Measurements from ENCODE around the gene GNAS. TPM values are rescaled to one million over a fixed set of nuclear protein-coding genes. Genes with fewer than 3 reads are reported as not detected.

The GNAS gene
- polyA plus RNA-seq, 1 donor (not counting 4 experiments of a cell fraction or from before 2014, with no cell fraction given) = 560 TPM

- TF ChIP-seq CTCF (optimal IDR thresholded peaks at IDR 0.05 in 1 of 3, IDR thresholded peaks at IDR 0.05 in 1 of 3, conservative IDR thresholded peaks at IDR 0.05 in 1 of 3; ENCODE audit: extremely low read depth in 1 of 3, insufficient read depth in 2 of 3, low read length in 3 of 3) (no peak), EZH2 (IDR thresholded peaks at IDR 0.05; ENCODE audit: low read length) (peak; percentile 84)
- peak overlapping the region; percentile 45 for H3K4me2 ChIP-seq (ENCODE audit: control insufficient read depth, extremely low read depth, insufficient read depth, low read depth, low read length)
These were observed 2.3 kb downstream of the GNAS start for GRCh38 chr20:58854638-58855471.

GRCh38 chr20:58855506-58856389 is 3.2 kb downstream of the GNAS start:
- no peak for TF ChIP-seq EZH2 (IDR thresholded peaks at IDR 0.05; ENCODE audit: low read length)
- TF ChIP-seq CTCF (optimal IDR thresholded peaks at IDR 0.05 in 1 of 3, IDR thresholded peaks at IDR 0.05 in 1 of 3, conservative IDR thresholded peaks at IDR 0.05 in 1 of 3; ENCODE audit: extremely low read depth in 1 of 3, insufficient read depth in 2 of 3, low read length in 3 of 3) = no peak
- Histone ChIP-seq H3K27me3 (ENCODE audit: control insufficient read depth, extremely low read depth, insufficient read depth, low read length) (peaks cover 52% of the 10 kb centered on the region), H3K36me3 (ENCODE audit: control insufficient read depth in 2 of 2, extremely low read depth in 1 of 2, insufficient read depth in 2 of 2, low read length in 2 of 2) (no peaks in the 10 kb centered on the region), H3K9me3 (ENCODE audit: control insufficient read depth, low read depth, low read length) (no peaks in the 10 kb centered on the region), H3K79me2 (ENCODE audit: control insufficient read depth, insufficient read depth, low read length) (no peaks in the 10 kb centered on the region), H3K4me2 (ENCODE audit: control insufficient read depth, extremely low read depth, insufficient read depth, low read depth, low read length) (peak overlapping the region; percentile 78), H3K4me3 (ENCODE audit: control insufficient read depth in 2 of 3, extremely low read depth in 1 of 3, insufficient read depth in 2 of 3, low read depth in 1 of 3, low read length in 3 of 3) (peak overlapping the region; percentile 8 to 51 (median 45)), H4K20me1 (ENCODE audit: control insufficient read depth, extremely low read depth, insufficient read depth, low read length) (no peaks in the 10 kb centered on the region), H2AFZ (ENCODE audit: control insufficient read depth, low read length) (peak overlapping the region; percentile 1), H3K4me1 (ENCODE audit: control insufficient read depth, extremely low read depth, insufficient read depth, low read length) (peaks cover 6% of the 10 kb centered on the region), H3K27ac (ENCODE audit: control insufficient read depth, insufficient read depth, low read length) (no peak overlapping the region), H3K9ac (ENCODE audit: control insufficient read depth, extremely low read depth, insufficient read depth, low read length) (no peak overlapping the region), H3K9me1 (ENCODE audit: control insufficient read depth, extremely low read depth, insufficient read depth, low read length) (no peaks in the 10 kb centered on the region)
- FAIRE-seq (no peak), DNase-seq (ENCODE audit: low read depth, low spot score) (no peak)
- dilution Hi-C loops (cut with MboI; ENCODE audit: extremely low pct_ligation_motif_present, low sequenced_read_pairs) = loop anchor here (25.0 kb wide), 1 partner anchor 357 kb away; no protein-coding TSS in a partner anchor

More at GRCh38 chr20:58854638-58855471, 2.3 kb downstream of the GNAS start:
- Histone ChIP-seq H3K9ac (ENCODE audit: control insufficient read depth, extremely low read depth, insufficient read depth, low read length) (no peak overlapping the region), H3K36me3 (ENCODE audit: control insufficient read depth in 2 of 2, extremely low read depth in 1 of 2, insufficient read depth in 2 of 2, low read length in 2 of 2) (no peaks in the 10 kb centered on the region), H3K27ac (ENCODE audit: control insufficient read depth, insufficient read depth, low read length) (no peak overlapping the region), H3K9me1 (ENCODE audit: control insufficient read depth, extremely low read depth, insufficient read depth, low read length) (no peaks in the 10 kb centered on the region), H3K27me3 (ENCODE audit: control insufficient read depth, extremely low read depth, insufficient read depth, low read length) (peaks cover 57% of the 10 kb centered on the region), H3K4me1 (ENCODE audit: control insufficient read depth, extremely low read depth, insufficient read depth, low read length) (peaks cover 6% of the 10 kb centered on the region), H4K20me1 (ENCODE audit: control insufficient read depth, extremely low read depth, insufficient read depth, low read length) (no peaks in the 10 kb centered on the region), H3K79me2 (ENCODE audit: control insufficient read depth, insufficient read depth, low read length) (no peaks in the 10 kb centered on the region), H2AFZ (ENCODE audit: control insufficient read depth, low read length) (no peak overlapping the region), H3K9me3 (ENCODE audit: control insufficient read depth, low read depth, low read length) (no peaks in the 10 kb centered on the region), H3K4me3 (ENCODE audit: control insufficient read depth in 2 of 3, extremely low read depth in 1 of 3, insufficient read depth in 2 of 3, low read depth in 1 of 3, low read length in 3 of 3) (peak overlapping the region in 1 of 3 experiments; percentile 38)
- FAIRE-seq (no peak), DNase-seq (ENCODE audit: low read depth, low spot score) (no peak)
- dilution Hi-C loops (cut with MboI; ENCODE audit: extremely low pct_ligation_motif_present, low sequenced_read_pairs) = loop anchor here (25.0 kb wide), 1 partner anchor 357 kb away; no protein-coding TSS in a partner anchor

All from keratinocyte (primary cell).